Left lobe of liver (tissue), 2 donors: ENCODE data around the gene BCL6. TPM values are rescaled to one million over a fixed set of nuclear protein-coding genes. Genes with fewer than 3 reads are reported as not detected.
A peak's percentile ranks its signal among the peaks of the same experiment; 100 is the strongest.
"Not testable (repeated sequence)": the region's sequence is repeated elsewhere in the genome, so short reads cannot be mapped to it uniquely, and the experiment has no call there.

ENCODE experiments used
- ATAC-seq: fragments of 200-7000 bp; cut with Tn5 transposase; one replicate; pipeline ENCODE4 v1.9.1; 2020; ENCODE audit warnings: mild to moderate bottlenecking, moderate library complexity
- DNase-seq: peaks from one replicate; pipeline ENCODE4 v3.0.0-alpha.2; 2020; ENCODE audit warnings: low spot score
- total RNA-seq: library from RNA; stranded (reverse); gene quantifications from one replicate; pipeline ENCODE4 v1.2.1, GENCODE V29; 2021
- donor health status: DM: no; HTN: no; CAD: no; lungs with moderate emphysema.
- donor health status: DM: no; HTN: yes; CAD: no.

Gene BCL6
- total RNA-seq, 1 donor from 2014 or later = 30.8 TPM

GRCh38 chr3:187684444-187684843 is 60.8 kb downstream of the BCL6 start:
- no peak for ATAC-seq
- DNase-seq = no peak

- ATAC-seq = not testable (repeated sequence)
Measured at GRCh38 chr3:187681756-187682155, 63.5 kb downstream of the BCL6 start.

GRCh38 chr3:187679638-187680396 is 65.5 kb downstream of the BCL6 start:
- ATAC-seq = peak; percentile 100
- peak; percentile 80 for DNase-seq

More at GRCh38 chr3:187681756-187682155, 63.5 kb downstream of the BCL6 start:
- DNase-seq = not testable (repeated sequence)

GRCh38 chr3:187678726-187679268 is 66.5 kb downstream of the BCL6 start:
- ATAC-seq = peak; percentile 79
- no peak for DNase-seq

- ATAC-seq (no peak), DNase-seq (no peak)
Measured at GRCh38 chr3:187677604-187678003, 67.7 kb downstream of the BCL6 start.

- no peak for ATAC-seq
- no peak for DNase-seq
Measured at GRCh38 chr3:187673012-187673411, 72.3 kb downstream of the BCL6 start.

Other genes starting within 250 kb of the BCL6 start
- gene SST, start 75.1 kb downstream of the BCL6 start, total RNA-seq = not detected
- gene RTP2, start 42.9 kb downstream of the BCL6 start, total RNA-seq = not detected